Right lobe of liver (tissue), 4 donors: ENCODE data around the gene PROKR1.

ENCODE experiments used
- CTCF ChIP-seq, 4 donors: fragments of 200-600 bp in 3 of 4; fragments of 450-650 bp in 1 of 4; IDR thresholded peaks; one replicate each; pipeline versions ENCODE4 v1.5.1 to v1.8.0; 2016 to 2022; ENCODE audit warnings: antibody characterized with exemption in 4 of 4, mild to moderate bottlenecking in 2 of 4
- POLR2A ChIP-seq: fragments of 450-650 bp; IDR thresholded peaks from one replicate; pipeline ENCODE4 v1.6.1; 2017; ENCODE audit warnings: antibody characterized with exemption, mild to moderate bottlenecking
- donor health status: DM: no; HTN: no; CAD: no.
- donor health status: DM: no; HTN: no; CAD: no.
- donor health status: DM: no; HTN: yes; CAD: no.

- no peak for TF ChIP-seq CTCF (IDR thresholded peaks at IDR 0.05)
- no peak for TF ChIP-seq POLR2A
Observed at GRCh38 chr2:68693951-68694350, 50.6 kb downstream of the PROKR1 start.
